22Rv1 (cell line): ENCODE results near the gene MYO15B.
"Not testable (repeated sequence)": the region's sequence is repeated elsewhere in the genome, so short reads cannot be mapped to it uniquely, and the experiment has no call there.

Experiments used
- H3K27ac ChIP-seq: fragments of 450-650 bp; 2 replicates; pipeline ENCODE4 v1.5.1; 2017
- CTCF ChIP-seq: fragments of 450-650 bp; IDR thresholded peaks from 2 replicates; pipeline ENCODE4 v1.5.1; 2017; ENCODE audit warnings: mild to moderate bottlenecking
- ZFX ChIP-seq: fragments of 450-650 bp; IDR thresholded peaks from 2 replicates; pipeline ENCODE4 v1.6.1; 2017; ENCODE audit warnings: antibody characterized with exemption, borderline replicate concordance

The MYO15B gene

GRCh38 chr17:75634376-75634740 lies 46.8 kb downstream of the MYO15B start:
- no peak overlapping the region for H3K27ac ChIP-seq
- TF ChIP-seq CTCF (no peak), ZFX (no peak)

GRCh38 chr17:75634754-75635609 lies 47.4 kb downstream of the MYO15B start:
- no peak for TF ChIP-seq ZFX
- TF ChIP-seq CTCF = no peak
- H3K27ac ChIP-seq = no peak overlapping the region

GRCh38 chr17:75635610-75636202 lies 48.1 kb downstream of the MYO15B start:
- no peak for TF ChIP-seq CTCF
- TF ChIP-seq ZFX = no peak
- H3K27ac ChIP-seq = no peak overlapping the region

- H3K27ac ChIP-seq = no peak overlapping the region
- TF ChIP-seq CTCF (no peak), ZFX (no peak)
These were observed 49.0 kb downstream of the MYO15B start for GRCh38 chr17:75636381-75637142.

GRCh38 chr17:75637143-75637538 lies 49.5 kb downstream of the MYO15B start:
- H3K27ac ChIP-seq = no peak overlapping the region
- TF ChIP-seq CTCF (no peak), ZFX (no peak)

- no peak for TF ChIP-seq ZFX
- no peak for TF ChIP-seq CTCF
- H3K27ac ChIP-seq = no peak overlapping the region
These were observed 50.0 kb downstream of the MYO15B start for GRCh38 chr17:75637551-75637950.

- not testable (repeated sequence) for H3K27ac ChIP-seq
These were observed 50.4 kb downstream of the MYO15B start for GRCh38 chr17:75638039-75638438.
